SK-N-SH (cell line): ENCODE results near the gene CDH12.

Source experiments
- CHD2 ChIP-seq: fragments of 150-350 bp; IDR thresholded peaks from 2 replicates; pipeline ENCODE4 v1.6.1; 2018; ENCODE audit warnings: low read length; ENCODE audit not compliant: partially characterized antibody
- EP300 ChIP-seq, 2 experiments: IDR thresholded peaks; 2 replicates each; pipeline versions ENCODE4 v1.4.0 to v1.6.1; 2012; ENCODE audit warnings: borderline replicate concordance in 1 of 2, low read depth in 1 of 2, low read length in 1 of 2
- POLR2AphosphoS5 ChIP-seq: IDR thresholded peaks from 2 replicates; pipeline ENCODE4 v1.6.1; 2012; ENCODE audit warnings: low read depth, low read length
- REST ChIP-seq: IDR thresholded peaks from 2 replicates; pipeline ENCODE4 v1.6.1; 2012; ENCODE audit warnings: mild to moderate bottlenecking, low read depth, low read length, moderate library complexity
- TEAD4 ChIP-seq: IDR thresholded peaks from 2 replicates; pipeline ENCODE4 v1.4.0; 2012; ENCODE audit warnings: mild to moderate bottlenecking, borderline replicate concordance; ENCODE audit not compliant: insufficient read depth
- ZBTB33 ChIP-seq: IDR thresholded peaks from 2 replicates; pipeline ENCODE4 v1.4.0; 2012; ENCODE audit warnings: low read depth, borderline replicate concordance
- TF ChIP-seq, protein P1 (sequence below): fragments of 200-600 bp; sonication (generic); IDR thresholded peaks from 2 replicates; pipeline ENCODE4 v1.6.1; 2017; ENCODE audit warnings: antibody characterized with exemption, mild to moderate bottlenecking, moderate library complexity

DNA sequence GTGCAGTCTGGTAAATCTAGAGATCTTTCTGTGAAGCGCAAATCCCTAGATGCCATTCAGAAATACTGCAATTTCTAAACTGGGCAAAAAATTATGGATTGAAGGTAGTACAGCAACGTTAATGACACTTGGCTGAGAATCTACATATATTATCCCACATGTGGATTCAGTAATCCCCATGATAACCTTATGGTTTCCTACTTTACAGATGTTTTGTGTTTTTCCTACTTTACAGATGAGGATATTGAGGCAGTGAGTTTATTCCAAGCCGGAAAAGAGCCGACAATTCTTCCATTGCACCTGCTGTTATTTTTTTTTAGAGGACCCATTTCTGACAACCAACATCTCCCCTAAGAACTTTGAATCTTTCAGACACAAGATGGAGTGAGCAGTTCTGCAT lies 796.5 kb downstream of the CDH12 start:
- TF ChIP-seq, protein P1, sequence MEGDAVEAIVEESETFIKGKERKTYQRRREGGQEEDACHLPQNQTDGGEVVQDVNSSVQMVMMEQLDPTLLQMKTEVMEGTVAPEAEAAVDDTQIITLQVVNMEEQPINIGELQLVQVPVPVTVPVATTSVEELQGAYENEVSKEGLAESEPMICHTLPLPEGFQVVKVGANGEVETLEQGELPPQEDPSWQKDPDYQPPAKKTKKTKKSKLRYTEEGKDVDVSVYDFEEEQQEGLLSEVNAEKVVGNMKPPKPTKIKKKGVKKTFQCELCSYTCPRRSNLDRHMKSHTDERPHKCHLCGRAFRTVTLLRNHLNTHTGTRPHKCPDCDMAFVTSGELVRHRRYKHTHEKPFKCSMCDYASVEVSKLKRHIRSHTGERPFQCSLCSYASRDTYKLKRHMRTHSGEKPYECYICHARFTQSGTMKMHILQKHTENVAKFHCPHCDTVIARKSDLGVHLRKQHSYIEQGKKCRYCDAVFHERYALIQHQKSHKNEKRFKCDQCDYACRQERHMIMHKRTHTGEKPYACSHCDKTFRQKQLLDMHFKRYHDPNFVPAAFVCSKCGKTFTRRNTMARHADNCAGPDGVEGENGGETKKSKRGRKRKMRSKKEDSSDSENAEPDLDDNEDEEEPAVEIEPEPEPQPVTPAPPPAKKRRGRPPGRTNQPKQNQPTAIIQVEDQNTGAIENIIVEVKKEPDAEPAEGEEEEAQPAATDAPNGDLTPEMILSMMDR, result no peak
- no peak for TF ChIP-seq REST
- TF ChIP-seq ZBTB33, result no peak
- no peak for TF ChIP-seq EP300 (IDR thresholded peaks at IDR 0.05; ENCODE audit: borderline replicate concordance in 1 of 2, low read depth in 1 of 2, low read length in 1 of 2)
- TF ChIP-seq TEAD4, result no peak
- TF ChIP-seq POLR2AphosphoS5, result no peak
- no peak for TF ChIP-seq CHD2
